ENCODE data around the gene EIPR1.

DNA sequence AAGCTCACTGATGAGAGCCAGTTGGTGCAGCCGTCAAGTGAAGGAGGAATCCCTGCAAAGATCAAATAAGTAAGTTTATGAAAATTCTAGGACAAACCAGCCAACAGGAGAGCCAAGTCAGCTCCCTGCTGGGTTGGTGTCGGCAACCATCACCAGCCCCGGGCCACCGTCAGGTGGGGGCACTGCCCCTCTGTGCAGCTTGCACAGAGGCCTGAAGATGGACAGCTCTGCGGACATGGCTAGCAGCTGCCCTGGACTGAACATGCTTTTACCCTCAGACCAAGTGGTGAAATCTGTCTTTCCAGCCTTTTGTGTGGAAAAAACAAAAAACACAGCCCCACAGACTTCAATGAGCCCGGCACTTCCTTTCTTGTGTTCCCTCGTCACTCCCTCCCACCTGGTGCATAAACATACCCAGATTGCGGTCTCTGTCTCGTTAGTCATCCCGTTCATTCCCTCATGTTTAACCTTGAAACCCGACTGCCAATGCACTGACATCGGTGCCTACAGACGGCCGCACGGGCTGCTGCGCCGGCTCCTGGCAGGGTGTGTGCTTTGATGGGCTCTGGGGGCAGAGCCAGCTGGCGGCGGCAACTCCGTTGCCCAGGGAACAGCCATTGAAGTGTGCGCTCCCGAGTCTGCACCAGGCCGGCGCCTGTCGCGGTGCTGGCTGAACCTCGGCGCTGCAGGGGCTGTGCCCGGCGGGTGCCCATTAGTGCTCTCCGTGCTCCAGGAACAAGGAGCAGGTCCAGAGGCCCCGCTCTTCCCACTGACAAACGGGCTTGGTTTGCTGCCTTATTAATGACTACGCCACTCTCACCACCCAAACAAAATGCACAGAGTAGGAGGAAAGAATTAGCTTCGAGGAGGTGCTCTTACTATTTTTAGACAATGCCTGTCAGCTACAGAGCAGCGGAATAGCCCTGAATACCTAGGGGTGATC, 95.3 kb downstream of the EIPR1 start:
- TF ChIP-seq RAD21 (IDR thresholded peaks at IDR 0.05; ENCODE audit: low read length) (no peak), CTCF (conservative IDR thresholded peaks at IDR 0.05; ENCODE audit: low read depth, low read length) (no peak), POLR2A (IDR thresholded peaks at IDR 0.05; ENCODE audit: low read depth, low read length) (no peak), NFE2L2 (IDR thresholded peaks at IDR 0.05; ENCODE audit: low read depth, low read length) (no peak), CHD1 (IDR thresholded peaks at IDR 0.05; ENCODE audit: low read depth, low read length) (no peak)
- TF ChIP-seq, protein P1, sequence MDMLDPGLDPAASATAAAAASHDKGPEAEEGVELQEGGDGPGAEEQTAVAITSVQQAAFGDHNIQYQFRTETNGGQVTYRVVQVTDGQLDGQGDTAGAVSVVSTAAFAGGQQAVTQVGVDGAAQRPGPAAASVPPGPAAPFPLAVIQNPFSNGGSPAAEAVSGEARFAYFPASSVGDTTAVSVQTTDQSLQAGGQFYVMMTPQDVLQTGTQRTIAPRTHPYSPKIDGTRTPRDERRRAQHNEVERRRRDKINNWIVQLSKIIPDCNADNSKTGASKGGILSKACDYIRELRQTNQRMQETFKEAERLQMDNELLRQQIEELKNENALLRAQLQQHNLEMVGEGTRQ (IDR thresholded peaks at IDR 0.05; ENCODE audit: low read depth, low read length): no peak

Data from IMR-90 (cell line).